Tibial artery (tissue), 4 donors: Measurements from ENCODE around the gene POLN.
A peak's percentile ranks its signal among the peaks of the same experiment; 100 is the strongest.

Source experiments
- DNase-seq, 2 donors: peaks; one replicate each; pipeline ENCODE4 v3.0.0-alpha.2; 2019
- H3K27ac ChIP-seq, 2 donors: fragments of 200-600 bp; sonication (generic) in 1 of 2; 1 replicate in 1 of 2; 2 replicates in 1 of 2; pipeline ENCODE4 v1.5.1; 2018 to 2019; ENCODE audit warnings: mild to moderate bottlenecking in 1 of 2
- H3K27me3 ChIP-seq, 2 donors: fragments of 200-600 bp; sonication (generic) in 1 of 2; one replicate each; pipeline versions ENCODE4 v1.5.1 to v1.6.0; 2016 to 2019
- H3K36me3 ChIP-seq, 3 donors: fragments of 200-600 bp; sonication (generic) in 2 of 3; one replicate each; pipeline ENCODE4 v1.5.1; 2016 to 2019; ENCODE audit warnings: mild to moderate bottlenecking in 2 of 3
- H3K4me1 ChIP-seq, 4 donors: fragments of 200-600 bp; sonication (generic) in 2 of 4; 1 replicate in 3 of 4; 2 replicates in 1 of 4; pipeline ENCODE4 v1.5.1; 2016 to 2019
- H3K4me3 ChIP-seq, 2 donors: fragments of 200-600 bp; sonication (generic) in 1 of 2; 1 replicate in 1 of 2; 2 replicates in 1 of 2; pipeline ENCODE4 v1.5.1; 2018 to 2019; ENCODE audit warnings: mild to moderate bottlenecking in 2 of 2
- H3K9me3 ChIP-seq, 3 donors: fragments of 200-600 bp; sonication (generic) in 1 of 3; one replicate each; pipeline ENCODE4 v1.5.1; 2016 to 2019
- CTCF ChIP-seq, 2 experiments: fragments of 200-600 bp in 1 of 2; fragments of 450-650 bp in 1 of 2; IDR thresholded peaks; one replicate each; pipeline ENCODE4 v1.5.1; 2017 to 2019; ENCODE audit warnings: antibody characterized with exemption in 2 of 2, mild to moderate bottlenecking in 1 of 2, moderate library complexity in 1 of 2
- intact Hi-C: fragments of 100-400 bp; cut with DNase I; formaldehyde crosslinking; loops from one replicate; pipeline ENCODE4 v1.15.0; 2023; ENCODE audit warnings: low total_unique reads

POLN gene

GRCh38 chr4:2075171-2075986 is 166.5 kb downstream of the POLN start:
- Histone ChIP-seq H3K27me3 (no peaks in the 10 kb centered on the region), H3K4me3 (no peak overlapping the region), H3K9me3 (no peaks in the 10 kb centered on the region), H3K27ac (no peak overlapping the region), H3K36me3 (no peaks in the 10 kb centered on the region), H3K4me1 (no peaks in the 10 kb centered on the region)
- TF ChIP-seq CTCF (IDR thresholded peaks at IDR 0.05) = no peak
- DNase-seq = peak in 1 of 2 donors; percentile 58
- intact Hi-C loops = no loop called here

DNA sequence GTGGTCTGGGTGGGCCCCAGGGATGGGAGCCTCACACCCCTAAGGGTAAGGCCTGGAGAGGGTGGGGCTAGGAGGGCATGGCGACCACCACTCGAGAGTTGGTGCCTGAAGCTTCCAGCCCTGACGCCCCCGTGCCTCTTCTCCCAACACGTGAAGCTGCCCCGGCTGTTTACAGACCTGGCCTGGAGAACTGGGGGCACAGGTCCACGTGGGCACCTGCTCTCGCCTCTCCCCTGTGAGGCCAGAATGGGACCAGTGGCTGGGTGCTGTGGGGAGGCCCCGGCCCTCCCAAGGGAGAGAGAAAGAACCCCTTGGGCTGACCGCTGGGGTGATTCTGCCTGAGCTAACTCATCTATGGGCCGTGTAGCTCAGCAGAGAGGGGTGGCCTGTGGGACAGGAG is 167.3 kb downstream of the POLN start:
- peak in 1 of 2 donors; percentile 38 for DNase-seq
- Histone ChIP-seq H3K4me1 (no peaks in the 10 kb centered on the region), H3K27ac (no peak overlapping the region), H3K36me3 (no peaks in the 10 kb centered on the region), H3K27me3 (peaks cover 0 to 8% of the 10 kb centered on the region in 2 donors), H3K4me3 (no peak overlapping the region), H3K9me3 (no peaks in the 10 kb centered on the region)
- TF ChIP-seq CTCF (IDR thresholded peaks at IDR 0.05) = no peak
- intact Hi-C loops = no loop called here

- intact Hi-C loops = no loop called here
- no peak overlapping the region for H3K27ac ChIP-seq
- peak in 1 of 2 donors; percentile 51 for DNase-seq
Observed at GRCh38 chr4:2073808-2074481, 168.0 kb downstream of the POLN start.

DNA sequence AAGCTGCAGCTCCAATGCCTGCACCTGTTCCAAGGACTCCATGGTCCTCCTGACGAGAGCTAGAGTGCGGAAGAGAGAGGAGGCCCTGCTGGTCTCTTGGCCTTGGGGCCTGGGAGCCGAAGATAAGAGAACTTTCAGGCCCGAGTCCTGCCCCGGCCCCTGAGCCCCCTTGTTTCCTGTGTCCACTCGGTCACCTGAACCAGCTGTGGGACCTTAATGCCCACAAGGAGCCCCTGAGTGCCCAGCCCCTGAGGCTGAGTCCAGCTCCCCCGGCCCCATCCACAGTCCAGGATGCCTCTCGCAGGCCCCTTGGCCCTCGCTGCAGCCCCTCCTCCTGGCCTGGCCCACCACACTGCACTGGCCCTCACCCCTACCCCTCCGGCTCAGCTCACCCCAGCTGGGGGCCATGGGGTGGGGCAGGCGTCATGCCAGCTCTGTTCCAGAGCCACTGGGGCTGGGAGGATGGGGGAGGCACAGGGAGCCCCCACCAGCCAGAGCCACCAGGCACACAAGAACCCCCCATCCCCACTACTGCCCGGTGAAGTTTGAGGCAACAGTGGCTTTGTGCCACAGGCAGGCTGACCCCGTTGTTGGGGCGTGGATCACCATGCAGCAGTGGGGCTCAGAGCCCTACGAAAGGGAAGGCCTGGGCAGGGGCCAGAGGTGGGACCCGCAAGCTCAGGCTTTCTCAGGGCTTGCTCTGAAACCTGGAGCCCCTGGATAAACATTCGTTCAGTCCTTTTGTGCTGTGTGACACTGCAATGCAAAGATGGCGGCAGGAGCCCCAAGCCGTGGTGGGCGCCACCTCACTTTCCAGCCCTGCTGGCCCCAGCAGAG is 168.7 kb downstream of the POLN start:
- Histone ChIP-seq H3K4me3 (no peak overlapping the region), H3K9me3 (no peaks in the 10 kb centered on the region), H3K27ac (no peak overlapping the region), H3K4me1 (no peaks in the 10 kb centered on the region), H3K36me3 (no peaks in the 10 kb centered on the region), H3K27me3 (peaks cover 0 to 18% of the 10 kb centered on the region in 2 donors)
- intact Hi-C loops = no loop called here
- no peak for TF ChIP-seq CTCF (IDR thresholded peaks at IDR 0.05)
- DNase-seq = peak in 1 of 2 donors; percentile 50

More at GRCh38 chr4:2073808-2074481, 168.0 kb downstream of the POLN start:
- peaks cover 0 to 14% of the 10 kb centered on the region in 2 donors for H3K27me3 ChIP-seq
- H3K4me3 ChIP-seq = no peak overlapping the region
- no peak for TF ChIP-seq CTCF (IDR thresholded peaks at IDR 0.05)
- no peaks in the 10 kb centered on the region for H3K36me3 ChIP-seq
- H3K4me1 ChIP-seq = no peaks in the 10 kb centered on the region
- no peaks in the 10 kb centered on the region for H3K9me3 ChIP-seq
